ENCODE data around the gene GOLGA6L7. TPM values are rescaled to one million over a fixed set of nuclear protein-coding genes. Genes with fewer than 3 reads are reported as not detected.
"Not testable (repeated sequence)": the region's sequence is repeated elsewhere in the genome, so short reads cannot be mapped to it uniquely, and the experiment has no call there.

The GOLGA6L7 gene
- total RNA-seq, 1 donor: not detected

GRCh38 chr15:28818168-28818567 is 30.3 kb downstream of the GOLGA6L7 start:
- not testable (repeated sequence) for H2AFZ ChIP-seq (ENCODE audit: low read length); H3K27ac ChIP-seq (ENCODE audit: low read depth, low read length)

GRCh38 chr15:28814059-28814458 is 34.4 kb downstream of the GOLGA6L7 start:
- H4K20me1 ChIP-seq (ENCODE audit: insufficient read depth, low read length); H3K27ac ChIP-seq (ENCODE audit: low read depth, low read length); H3K4me1 ChIP-seq (ENCODE audit: insufficient read depth, low read length); H3K4me3 ChIP-seq (ENCODE audit: insufficient read depth, low read length); H2AFZ ChIP-seq (ENCODE audit: low read length); H3K79me2 ChIP-seq (ENCODE audit: insufficient read depth, low read length); H3K27me3 ChIP-seq (ENCODE audit: insufficient read depth, low read length); DNase-seq (ENCODE audit: insufficient read length, low spot score, missing footprints); H3K36me3 ChIP-seq (ENCODE audit: insufficient read depth, low read length); H3K4me2 ChIP-seq (ENCODE audit: insufficient read depth, low read length); H3K9me3 ChIP-seq (ENCODE audit: low read depth, low read length): not testable (repeated sequence)

More at GRCh38 chr15:28818168-28818567, 30.3 kb downstream of the GOLGA6L7 start:
- H3K4me1 ChIP-seq (ENCODE audit: insufficient read depth, low read length); H3K27me3 ChIP-seq (ENCODE audit: insufficient read depth, low read length); DNase-seq (ENCODE audit: insufficient read length, low spot score, missing footprints); H3K36me3 ChIP-seq (ENCODE audit: insufficient read depth, low read length); H3K4me2 ChIP-seq (ENCODE audit: insufficient read depth, low read length); H3K79me2 ChIP-seq (ENCODE audit: insufficient read depth, low read length); H3K4me3 ChIP-seq (ENCODE audit: insufficient read depth, low read length); H4K20me1 ChIP-seq (ENCODE audit: insufficient read depth, low read length); H3K9me3 ChIP-seq (ENCODE audit: low read depth, low read length): not testable (repeated sequence)

- not testable (repeated sequence) for H4K20me1 ChIP-seq (ENCODE audit: insufficient read depth, low read length); H3K4me2 ChIP-seq (ENCODE audit: insufficient read depth, low read length); H3K4me3 ChIP-seq (ENCODE audit: insufficient read depth, low read length); H3K27me3 ChIP-seq (ENCODE audit: insufficient read depth, low read length); H3K27ac ChIP-seq (ENCODE audit: low read depth, low read length); H3K79me2 ChIP-seq (ENCODE audit: insufficient read depth, low read length); H3K36me3 ChIP-seq (ENCODE audit: insufficient read depth, low read length); H2AFZ ChIP-seq (ENCODE audit: low read length); DNase-seq (ENCODE audit: insufficient read length, low spot score, missing footprints); H3K4me1 ChIP-seq (ENCODE audit: insufficient read depth, low read length); H3K9me3 ChIP-seq (ENCODE audit: low read depth, low read length)
Observed at GRCh38 chr15:28813392-28813791, 35.1 kb downstream of the GOLGA6L7 start.

GRCh38 chr15:28811852-28812550 is 36.4 kb downstream of the GOLGA6L7 start:
- H4K20me1 ChIP-seq (ENCODE audit: insufficient read depth, low read length); H2AFZ ChIP-seq (ENCODE audit: low read length); H3K27me3 ChIP-seq (ENCODE audit: insufficient read depth, low read length); H3K27ac ChIP-seq (ENCODE audit: low read depth, low read length); H3K4me2 ChIP-seq (ENCODE audit: insufficient read depth, low read length); H3K79me2 ChIP-seq (ENCODE audit: insufficient read depth, low read length); DNase-seq (ENCODE audit: insufficient read length, low spot score, missing footprints); H3K36me3 ChIP-seq (ENCODE audit: insufficient read depth, low read length); H3K9me3 ChIP-seq (ENCODE audit: low read depth, low read length); H3K4me3 ChIP-seq (ENCODE audit: insufficient read depth, low read length); H3K4me1 ChIP-seq (ENCODE audit: insufficient read depth, low read length): not testable (repeated sequence)

- not testable (repeated sequence) for H3K4me3 ChIP-seq (ENCODE audit: insufficient read depth, low read length); H3K36me3 ChIP-seq (ENCODE audit: insufficient read depth, low read length); H2AFZ ChIP-seq (ENCODE audit: low read length); H3K27me3 ChIP-seq (ENCODE audit: insufficient read depth, low read length); H4K20me1 ChIP-seq (ENCODE audit: insufficient read depth, low read length); H3K4me2 ChIP-seq (ENCODE audit: insufficient read depth, low read length); DNase-seq (ENCODE audit: insufficient read length, low spot score, missing footprints); H3K79me2 ChIP-seq (ENCODE audit: insufficient read depth, low read length); H3K27ac ChIP-seq (ENCODE audit: low read depth, low read length); H3K9me3 ChIP-seq (ENCODE audit: low read depth, low read length); H3K4me1 ChIP-seq (ENCODE audit: insufficient read depth, low read length)
Observed at GRCh38 chr15:28810444-28810843, 38.0 kb downstream of the GOLGA6L7 start.

GRCh38 chr15:28808136-28808535 is 40.3 kb downstream of the GOLGA6L7 start:
- not testable (repeated sequence) for H3K4me2 ChIP-seq (ENCODE audit: insufficient read depth, low read length); H3K79me2 ChIP-seq (ENCODE audit: insufficient read depth, low read length); H4K20me1 ChIP-seq (ENCODE audit: insufficient read depth, low read length); H3K36me3 ChIP-seq (ENCODE audit: insufficient read depth, low read length); H2AFZ ChIP-seq (ENCODE audit: low read length); H3K4me1 ChIP-seq (ENCODE audit: insufficient read depth, low read length); H3K27me3 ChIP-seq (ENCODE audit: insufficient read depth, low read length); H3K4me3 ChIP-seq (ENCODE audit: insufficient read depth, low read length); H3K27ac ChIP-seq (ENCODE audit: low read depth, low read length); DNase-seq (ENCODE audit: insufficient read length, low spot score, missing footprints); H3K9me3 ChIP-seq (ENCODE audit: low read depth, low read length)

- not testable (repeated sequence) for H3K9me3 ChIP-seq (ENCODE audit: low read depth, low read length); H3K4me3 ChIP-seq (ENCODE audit: insufficient read depth, low read length); H2AFZ ChIP-seq (ENCODE audit: low read length); H3K27ac ChIP-seq (ENCODE audit: low read depth, low read length); H3K36me3 ChIP-seq (ENCODE audit: insufficient read depth, low read length); H3K27me3 ChIP-seq (ENCODE audit: insufficient read depth, low read length); H3K4me2 ChIP-seq (ENCODE audit: insufficient read depth, low read length); H3K79me2 ChIP-seq (ENCODE audit: insufficient read depth, low read length); DNase-seq (ENCODE audit: insufficient read length, low spot score, missing footprints); H3K4me1 ChIP-seq (ENCODE audit: insufficient read depth, low read length); H4K20me1 ChIP-seq (ENCODE audit: insufficient read depth, low read length)
Observed at GRCh38 chr15:28800366-28800765, 48.1 kb downstream of the GOLGA6L7 start.

- not testable (repeated sequence) for H3K4me3 ChIP-seq (ENCODE audit: insufficient read depth, low read length); H3K79me2 ChIP-seq (ENCODE audit: insufficient read depth, low read length); H3K9me3 ChIP-seq (ENCODE audit: low read depth, low read length); H3K27ac ChIP-seq (ENCODE audit: low read depth, low read length); DNase-seq (ENCODE audit: insufficient read length, low spot score, missing footprints); H2AFZ ChIP-seq (ENCODE audit: low read length); H4K20me1 ChIP-seq (ENCODE audit: insufficient read depth, low read length); H3K27me3 ChIP-seq (ENCODE audit: insufficient read depth, low read length); H3K4me2 ChIP-seq (ENCODE audit: insufficient read depth, low read length); H3K4me1 ChIP-seq (ENCODE audit: insufficient read depth, low read length); H3K36me3 ChIP-seq (ENCODE audit: insufficient read depth, low read length)
Observed at GRCh38 chr15:28798234-28798633, 50.2 kb downstream of the GOLGA6L7 start.

All from osteoblast (primary cell).